K562 (cell line): ENCODE measurements around the gene SLC7A11. TPM values are rescaled to one million over a fixed set of nuclear protein-coding genes. Genes with fewer than 3 reads are reported as not detected.

ENCODE experiments used
- ATAC-seq: fragments of 200-7000 bp; cut with Tn5 transposase; 3 replicates; pipeline ENCODE4 v1.9.1; 2020; ENCODE audit warnings: moderate library complexity
- BruUV-seq: library from RNA; stranded (reverse); fragments of 400-500 nt; replicated peaks from 2 replicates; lab custom pipeline; 2021; lab: Mats Ljungman, UMichigan
- CTCF ChIA-PET: fragments of 300-600 bp; formaldehyde crosslinking; extraction: SDS; loops from one replicate; lab custom pipeline; 2021; ENCODE audit warnings: low intra/inter-chr PET ratio; lab: Yijun Ruan, JAX
- POLR2A ChIA-PET: fragments of 300-600, 350-650 bp; sonication (Branson Sonifier 250); formaldehyde crosslinking; extraction: SDS; loops from one replicate; lab custom pipeline; 2021; ENCODE audit warnings: antibody characterized with exemption, inconsistent platforms; lab: Yijun Ruan, JAX
- DNase-seq, 4 experiments: peaks; one replicate each; pipeline versions ENCODE4 v3.0.0 to v3.0.0-alpha.2; 2011 to 2018; ENCODE audit warnings: low spot score in 3 of 4, mixed read lengths in 3 of 4; ENCODE audit errors: extremely low read depth in 1 of 4
- FAIRE-seq: peaks from 2 replicates; lab custom pipeline; 2011; peaks lifted over from hg19 to GRCh38; lab: Jason Lieb, UNC
- H2AFZ ChIP-seq: 2 replicates; pipeline ENCODE4 v1.6.0; 2011; ENCODE audit warnings: low read depth, low read length, control low read depth, inconsistent platforms
- H3K27ac ChIP-seq: fragments of 200-600 bp; 3 replicates; pipeline ENCODE4 v1.8.0; 2011; ENCODE audit warnings: low read depth, mild to moderate bottlenecking, control low read depth, inconsistent platforms, low read length, moderate library complexity, mixed read lengths; ENCODE audit errors: extremely low read depth
- H3K27me3 ChIP-seq, 2 experiments: fragments of 300-600 bp in 1 of 2; 2 replicates in 1 of 2; 3 replicates in 1 of 2; pipeline versions ENCODE4 v1.6.0 to v1.8.0; 2011; ENCODE audit warnings: inconsistent platforms in 2 of 2, low read length in 2 of 2, mild to moderate bottlenecking in 1 of 2, mixed read lengths in 1 of 2, moderate library complexity in 1 of 2; ENCODE audit not compliant: control insufficient read depth in 2 of 2, insufficient read depth in 2 of 2
- H3K36me3 ChIP-seq: fragments of 300-600 bp; 3 replicates; pipeline ENCODE4 v1.8.0; 2011; ENCODE audit warnings: mild to moderate bottlenecking, low read length, inconsistent platforms; ENCODE audit not compliant: control insufficient read depth, insufficient read depth
- H3K4me1 ChIP-seq, 2 experiments: fragments of 200-600 bp in 1 of 2; replicated peaks in 1 of 2; 2 replicates in 1 of 2; 3 replicates in 1 of 2; pipeline versions ENCODE4 v1.5.1 to v1.8.0; 2011; ENCODE audit warnings: inconsistent platforms in 2 of 2, low read length in 2 of 2, mild to moderate bottlenecking in 1 of 2, mixed read lengths in 1 of 2, moderate library complexity in 1 of 2; ENCODE audit not compliant: control insufficient read depth in 2 of 2, insufficient read depth in 2 of 2
- H3K4me2 ChIP-seq: 2 replicates; pipeline ENCODE4 v1.6.1; 2011; ENCODE audit warnings: low read length, control low read depth, inconsistent platforms, mixed read lengths; ENCODE audit not compliant: insufficient read depth
- H3K4me3 ChIP-seq: fragments of 200-600 bp; sonication (generic), shearing (Covaris generic); 2 replicates; pipeline ENCODE4 v1.5.1; 2016; ENCODE audit warnings: control low read depth, inconsistent platforms
- H3K79me2 ChIP-seq: fragments of 200-600 bp; 3 replicates; pipeline ENCODE4 v1.8.0; 2011; ENCODE audit warnings: low read length, inconsistent platforms; ENCODE audit not compliant: control insufficient read depth, insufficient read depth
- H3K9ac ChIP-seq, 2 experiments: 2 replicates each; pipeline versions ENCODE4 v1.6.0 to v1.6.1; 2011; ENCODE audit warnings: low read depth in 2 of 2, low read length in 2 of 2, control low read depth in 1 of 2, inconsistent platforms in 1 of 2, mild to moderate bottlenecking in 1 of 2, mixed read lengths in 1 of 2; ENCODE audit not compliant: insufficient read depth in 1 of 2
- H3K9me1 ChIP-seq: one replicate; pipeline ENCODE4 v1.6.0; 2011; ENCODE audit warnings: inconsistent platforms, mild to moderate bottlenecking, low read length, moderate library complexity; ENCODE audit not compliant: control insufficient read depth, insufficient read depth
- H3K9me3 ChIP-seq: replicated peaks from 2 replicates; pipeline ENCODE4 v1.5.1; 2011; ENCODE audit warnings: low read depth, low read length, inconsistent platforms; ENCODE audit not compliant: control insufficient read depth, insufficient read depth
- H4K20me1 ChIP-seq: replicated peaks from 2 replicates; pipeline ENCODE4 v1.6.1; 2011; ENCODE audit warnings: low read length, inconsistent platforms, mixed read lengths; ENCODE audit not compliant: control insufficient read depth, insufficient read depth
- POLR2AphosphoS5 ChIP-seq: IDR thresholded peaks from 2 replicates; pipeline ENCODE4 v1.6.1; 2011; ENCODE audit warnings: mild to moderate bottlenecking, low read depth, low read length, moderate library complexity; ENCODE audit not compliant: control insufficient read depth, insufficient read depth
- POLR2G ChIP-seq: fragments of 200-400 bp; formaldehyde crosslinking; IDR thresholded peaks from 2 replicates; pipeline ENCODE4 v1.6.1; 2017; ENCODE audit warnings: low read depth, mild to moderate bottlenecking, antibody characterized with exemption, low read length, moderate library complexity
- RBFOX2 ChIP-seq: fragments of 200-400 bp; formaldehyde crosslinking; IDR thresholded peaks from 2 replicates; pipeline ENCODE4 v1.6.1; 2017; ENCODE audit warnings: low read depth, mild to moderate bottlenecking, low read length, moderate library complexity
- ZNF121 ChIP-seq: sonication (generic); formaldehyde crosslinking; conservative IDR thresholded peaks from 2 replicates; pipeline ENCODE4 v1.8.0; 2022; ENCODE audit warnings: missing genetic modification reagents
- WGBS: fragments of 100-300 bp; shearing (Covaris generic); methylation state at CpG from one replicate; pipeline ENCODE4 v1.1.6; 2016; ENCODE audit warnings: low coverage, mixed read lengths; ENCODE audit not compliant: insufficient coverage; ENCODE audit errors: missing lambda C conversion rate; 5-methylcytosine and 5-hydroxymethylcytosine counted together
- in situ Hi-C: fragments of 300-500 bp; cut with MboI; formaldehyde crosslinking; loops from 4 replicates; pipeline ENCODE4 v1.15.0; 2018; ENCODE audit warnings: inconsistent platforms, mixed read lengths
- intact Hi-C: fragments of 100-400 bp; cut with micrococcal nuclease; formaldehyde crosslinking; loops from 2 replicates; pipeline ENCODE4 v1.14.2; 2022
- polyA plus RNA-seq, 8 experiments: library from polyadenylated mRNA; depleted of rRNA in 4 of 8; stranded (reverse) in 5 of 8; unstranded in 3 of 8; fragments of >200 nt; fragmentation: Nextera tagmentation in 2 of 8; fragmentation: Illumina TruSeq in 1 of 8; extraction: Ambion mirVana in 2 of 8; extraction: Trizol in 1 of 8; gene quantifications; 2 replicates each; pipeline versions ENCODE4 v1.2.1 to v1.2.3, GENCODE V29; 2011 to 2014; ENCODE audit warnings: inconsistent platforms in 1 of 8, missing spikeins in 1 of 8
- total RNA-seq, 7 experiments: library from RNA; depleted of rRNA in 6 of 7; stranded (reverse); fragments of >200 nt in 6 of 7; fragmentation: Illumina TruSeq in 2 of 7; extraction: Trizol in 2 of 7; gene quantifications; 2 replicates each; pipeline versions ENCODE4 v1.2.1 to v1.2.3, GENCODE V29; 2011 to 2021; ENCODE audit warnings: low replicate concordance in 1 of 7
- TF ChIP-seq, protein P1 (sequence below): sonication (generic); formaldehyde crosslinking; IDR thresholded peaks from 2 replicates; pipeline ENCODE4 v1.8.1; 2023; ENCODE audit warnings: mild to moderate bottlenecking, missing genetic modification reagents
- TF ChIP-seq, protein P2 (sequence below): fragments of 450-650 bp; IDR thresholded peaks from 2 replicates; pipeline ENCODE4 v1.6.1; 2016; ENCODE audit warnings: mild to moderate bottlenecking, moderate library complexity

The SLC7A11 gene
- total and polyA plus RNA-seq, 9 of the 15 experiments (the other 6 are each of a cell fraction or from before 2014, with no cell fraction given), result 4.5 to 26.1 (median 13.5) TPM

DNA sequence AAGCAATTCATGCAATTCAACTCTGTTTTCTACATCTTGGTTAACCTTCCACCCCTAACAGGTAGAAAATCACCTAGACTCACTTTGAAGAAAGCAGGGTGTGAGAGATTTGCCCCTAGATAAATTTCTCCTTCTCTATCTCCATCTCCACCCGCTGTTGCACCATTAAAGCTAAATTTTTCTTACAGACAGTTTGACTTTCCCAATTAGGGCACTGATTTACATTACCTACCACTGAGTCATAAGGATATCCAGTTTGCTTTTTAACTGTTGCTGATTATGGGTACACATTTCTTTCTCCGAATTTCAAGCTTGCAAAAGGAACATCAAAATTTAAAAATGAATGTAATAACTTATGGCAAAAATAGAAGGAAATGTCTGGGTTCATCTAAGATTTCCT lies 13.0 kb downstream of the SLC7A11 start:
- no peaks in the 10 kb centered on the region for H3K4me1 ChIP-seq
- ATAC-seq (no peak), DNase-seq (no peak), FAIRE-seq (no peak)
- H3K79me2 ChIP-seq, result peaks cover 51% of the 10 kb centered on the region
- peaks cover 58% of the 10 kb centered on the region for H3K36me3 ChIP-seq
- no peak overlapping the region for H3K9ac ChIP-seq
- WGBS, result 71% methylated on average over 2 of the region's 2 CpGs
- TF ChIP-seq, protein P1, sequence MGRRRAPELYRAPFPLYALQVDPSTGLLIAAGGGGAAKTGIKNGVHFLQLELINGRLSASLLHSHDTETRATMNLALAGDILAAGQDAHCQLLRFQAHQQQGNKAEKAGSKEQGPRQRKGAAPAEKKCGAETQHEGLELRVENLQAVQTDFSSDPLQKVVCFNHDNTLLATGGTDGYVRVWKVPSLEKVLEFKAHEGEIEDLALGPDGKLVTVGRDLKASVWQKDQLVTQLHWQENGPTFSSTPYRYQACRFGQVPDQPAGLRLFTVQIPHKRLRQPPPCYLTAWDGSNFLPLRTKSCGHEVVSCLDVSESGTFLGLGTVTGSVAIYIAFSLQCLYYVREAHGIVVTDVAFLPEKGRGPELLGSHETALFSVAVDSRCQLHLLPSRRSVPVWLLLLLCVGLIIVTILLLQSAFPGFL, result no peak
- TF ChIP-seq POLR2AphosphoS5 (peak; percentile 11; the same call in 1 of the 2 replicates), POLR2G (0 out of 2 replicates have a peak, but pooled peaks have one; percentile 7), ZNF121 (CRISPR knock-in tag) (no peak), RBFOX2 (peak; percentile 13; the same call in 1 of the 2 replicates)
- TF ChIP-seq, protein P2, sequence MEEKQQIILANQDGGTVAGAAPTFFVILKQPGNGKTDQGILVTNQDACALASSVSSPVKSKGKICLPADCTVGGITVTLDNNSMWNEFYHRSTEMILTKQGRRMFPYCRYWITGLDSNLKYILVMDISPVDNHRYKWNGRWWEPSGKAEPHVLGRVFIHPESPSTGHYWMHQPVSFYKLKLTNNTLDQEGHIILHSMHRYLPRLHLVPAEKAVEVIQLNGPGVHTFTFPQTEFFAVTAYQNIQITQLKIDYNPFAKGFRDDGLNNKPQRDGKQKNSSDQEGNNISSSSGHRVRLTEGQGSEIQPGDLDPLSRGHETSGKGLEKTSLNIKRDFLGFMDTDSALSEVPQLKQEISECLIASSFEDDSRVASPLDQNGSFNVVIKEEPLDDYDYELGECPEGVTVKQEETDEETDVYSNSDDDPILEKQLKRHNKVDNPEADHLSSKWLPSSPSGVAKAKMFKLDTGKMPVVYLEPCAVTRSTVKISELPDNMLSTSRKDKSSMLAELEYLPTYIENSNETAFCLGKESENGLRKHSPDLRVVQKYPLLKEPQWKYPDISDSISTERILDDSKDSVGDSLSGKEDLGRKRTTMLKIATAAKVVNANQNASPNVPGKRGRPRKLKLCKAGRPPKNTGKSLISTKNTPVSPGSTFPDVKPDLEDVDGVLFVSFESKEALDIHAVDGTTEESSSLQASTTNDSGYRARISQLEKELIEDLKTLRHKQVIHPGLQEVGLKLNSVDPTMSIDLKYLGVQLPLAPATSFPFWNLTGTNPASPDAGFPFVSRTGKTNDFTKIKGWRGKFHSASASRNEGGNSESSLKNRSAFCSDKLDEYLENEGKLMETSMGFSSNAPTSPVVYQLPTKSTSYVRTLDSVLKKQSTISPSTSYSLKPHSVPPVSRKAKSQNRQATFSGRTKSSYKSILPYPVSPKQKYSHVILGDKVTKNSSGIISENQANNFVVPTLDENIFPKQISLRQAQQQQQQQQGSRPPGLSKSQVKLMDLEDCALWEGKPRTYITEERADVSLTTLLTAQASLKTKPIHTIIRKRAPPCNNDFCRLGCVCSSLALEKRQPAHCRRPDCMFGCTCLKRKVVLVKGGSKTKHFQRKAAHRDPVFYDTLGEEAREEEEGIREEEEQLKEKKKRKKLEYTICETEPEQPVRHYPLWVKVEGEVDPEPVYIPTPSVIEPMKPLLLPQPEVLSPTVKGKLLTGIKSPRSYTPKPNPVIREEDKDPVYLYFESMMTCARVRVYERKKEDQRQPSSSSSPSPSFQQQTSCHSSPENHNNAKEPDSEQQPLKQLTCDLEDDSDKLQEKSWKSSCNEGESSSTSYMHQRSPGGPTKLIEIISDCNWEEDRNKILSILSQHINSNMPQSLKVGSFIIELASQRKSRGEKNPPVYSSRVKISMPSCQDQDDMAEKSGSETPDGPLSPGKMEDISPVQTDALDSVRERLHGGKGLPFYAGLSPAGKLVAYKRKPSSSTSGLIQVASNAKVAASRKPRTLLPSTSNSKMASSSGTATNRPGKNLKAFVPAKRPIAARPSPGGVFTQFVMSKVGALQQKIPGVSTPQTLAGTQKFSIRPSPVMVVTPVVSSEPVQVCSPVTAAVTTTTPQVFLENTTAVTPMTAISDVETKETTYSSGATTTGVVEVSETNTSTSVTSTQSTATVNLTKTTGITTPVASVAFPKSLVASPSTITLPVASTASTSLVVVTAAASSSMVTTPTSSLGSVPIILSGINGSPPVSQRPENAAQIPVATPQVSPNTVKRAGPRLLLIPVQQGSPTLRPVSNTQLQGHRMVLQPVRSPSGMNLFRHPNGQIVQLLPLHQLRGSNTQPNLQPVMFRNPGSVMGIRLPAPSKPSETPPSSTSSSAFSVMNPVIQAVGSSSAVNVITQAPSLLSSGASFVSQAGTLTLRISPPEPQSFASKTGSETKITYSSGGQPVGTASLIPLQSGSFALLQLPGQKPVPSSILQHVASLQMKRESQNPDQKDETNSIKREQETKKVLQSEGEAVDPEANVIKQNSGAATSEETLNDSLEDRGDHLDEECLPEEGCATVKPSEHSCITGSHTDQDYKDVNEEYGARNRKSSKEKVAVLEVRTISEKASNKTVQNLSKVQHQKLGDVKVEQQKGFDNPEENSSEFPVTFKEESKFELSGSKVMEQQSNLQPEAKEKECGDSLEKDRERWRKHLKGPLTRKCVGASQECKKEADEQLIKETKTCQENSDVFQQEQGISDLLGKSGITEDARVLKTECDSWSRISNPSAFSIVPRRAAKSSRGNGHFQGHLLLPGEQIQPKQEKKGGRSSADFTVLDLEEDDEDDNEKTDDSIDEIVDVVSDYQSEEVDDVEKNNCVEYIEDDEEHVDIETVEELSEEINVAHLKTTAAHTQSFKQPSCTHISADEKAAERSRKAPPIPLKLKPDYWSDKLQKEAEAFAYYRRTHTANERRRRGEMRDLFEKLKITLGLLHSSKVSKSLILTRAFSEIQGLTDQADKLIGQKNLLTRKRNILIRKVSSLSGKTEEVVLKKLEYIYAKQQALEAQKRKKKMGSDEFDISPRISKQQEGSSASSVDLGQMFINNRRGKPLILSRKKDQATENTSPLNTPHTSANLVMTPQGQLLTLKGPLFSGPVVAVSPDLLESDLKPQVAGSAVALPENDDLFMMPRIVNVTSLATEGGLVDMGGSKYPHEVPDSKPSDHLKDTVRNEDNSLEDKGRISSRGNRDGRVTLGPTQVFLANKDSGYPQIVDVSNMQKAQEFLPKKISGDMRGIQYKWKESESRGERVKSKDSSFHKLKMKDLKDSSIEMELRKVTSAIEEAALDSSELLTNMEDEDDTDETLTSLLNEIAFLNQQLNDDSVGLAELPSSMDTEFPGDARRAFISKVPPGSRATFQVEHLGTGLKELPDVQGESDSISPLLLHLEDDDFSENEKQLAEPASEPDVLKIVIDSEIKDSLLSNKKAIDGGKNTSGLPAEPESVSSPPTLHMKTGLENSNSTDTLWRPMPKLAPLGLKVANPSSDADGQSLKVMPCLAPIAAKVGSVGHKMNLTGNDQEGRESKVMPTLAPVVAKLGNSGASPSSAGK, result no peak
- intact Hi-C loops, result no loop called here
- no peaks in the 10 kb centered on the region for H3K27me3 ChIP-seq
- POLR2A ChIA-PET, result interaction anchor here (5.5 kb wide), 1 partner anchor 14 kb away, joined by 40 read pairs; the partner anchor contains the start of gene SLC7A11
- no peak overlapping the region for H3K4me2 ChIP-seq
- H4K20me1 ChIP-seq, result no peaks in the 10 kb centered on the region
- H3K27ac ChIP-seq, result no peak overlapping the region
- no peak overlapping the region for H2AFZ ChIP-seq
- no peaks in the 10 kb centered on the region for H3K9me1 ChIP-seq
- CTCF ChIA-PET, result no interaction called here
- no peak overlapping the region for H3K4me3 ChIP-seq
- H3K9me3 ChIP-seq, result no peaks in the 10 kb centered on the region
- in situ Hi-C loops, result no loop called here
- no TSS peak for BruUV-seq
